GM12878 (cell line): ENCODE results near the gene FILIP1L. TPM values are rescaled to one million over a fixed set of nuclear protein-coding genes. Genes with fewer than 3 reads are reported as not detected.

Source experiments
- BRCA1 ChIP-seq: IDR thresholded peaks from 2 replicates; pipeline ENCODE4 v1.6.1; 2011; ENCODE audit warnings: low read depth, low read length, improper control_type of control experiment
- CEBPB ChIP-seq, 2 experiments: fragments of 150-350 bp in 1 of 2; IDR thresholded peaks; 2 replicates each; pipeline ENCODE4 v1.6.1; 2012 to 2014; ENCODE audit warnings: low read depth in 2 of 2, low read length in 2 of 2, borderline replicate concordance in 1 of 2, inconsistent platforms in 1 of 2
- EP300 ChIP-seq, 2 experiments: fragments of 150-350 bp in 1 of 2; IDR thresholded peaks; 2 replicates each; pipeline ENCODE4 v1.6.1; 2011 to 2012; ENCODE audit warnings: low read depth in 2 of 2, low read length in 2 of 2, borderline replicate concordance in 1 of 2, improper control_type of control experiment in 1 of 2, inconsistent platforms in 1 of 2; ENCODE audit not compliant: control insufficient read depth in 1 of 2
- FOS ChIP-seq: IDR thresholded peaks from 3 replicates; pipeline ENCODE4 v1.6.1; 2011; ENCODE audit warnings: borderline replicate concordance; ENCODE audit not compliant: insufficient read length; ENCODE audit errors: extremely low read depth
- KLF5 ChIP-seq: fragments of 450-650 bp; IDR thresholded peaks from 2 replicates; pipeline ENCODE4 v1.6.1; 2014; ENCODE audit warnings: mild to moderate bottlenecking; ENCODE audit not compliant: partially characterized antibody
- MEF2A ChIP-seq: IDR thresholded peaks from 2 replicates; pipeline ENCODE4 v1.6.1; 2011; ENCODE audit warnings: low read depth, mild to moderate bottlenecking, low read length, moderate library complexity; ENCODE audit not compliant: insufficient read depth
- NR2C2 ChIP-seq: IDR thresholded peaks from 2 replicates; pipeline ENCODE4 v1.6.1; 2011; ENCODE audit warnings: borderline replicate concordance, low read depth; ENCODE audit not compliant: control insufficient read depth, insufficient read length
- RELA ChIP-seq: fragments of 450-650 bp; IDR thresholded peaks from 2 replicates; pipeline ENCODE4 v1.8.0; 2014; ENCODE audit warnings: borderline replicate concordance; ENCODE audit not compliant: partially characterized antibody
- SPI1 ChIP-seq: IDR thresholded peaks from 2 replicates; pipeline ENCODE4 v1.6.1; 2011; ENCODE audit warnings: low read depth, mild to moderate bottlenecking, low read length, moderate library complexity, borderline replicate concordance; ENCODE audit not compliant: insufficient read depth
- SRF ChIP-seq, 2 experiments: IDR thresholded peaks; 2 replicates each; pipeline ENCODE4 v1.6.1; 2011; ENCODE audit warnings: low read depth in 2 of 2, low read length in 2 of 2, mild to moderate bottlenecking in 1 of 2, moderate library complexity in 1 of 2
- SUPT20H ChIP-seq: IDR thresholded peaks from 2 replicates; pipeline ENCODE4 v1.6.1; 2011; ENCODE audit warnings: low read depth, mild to moderate bottlenecking, low read length, moderate library complexity, borderline replicate concordance; ENCODE audit not compliant: control insufficient read depth
- TCF12 ChIP-seq: IDR thresholded peaks from 2 replicates; pipeline ENCODE4 v1.6.1; 2011; ENCODE audit warnings: low read depth, mild to moderate bottlenecking, low read length
- WRNIP1 ChIP-seq: IDR thresholded peaks from 2 replicates; pipeline ENCODE4 v1.6.1; 2011; ENCODE audit warnings: low read depth, low read length, improper control_type of control experiment, borderline replicate concordance
- polyA plus RNA-seq, 11 experiments: library from polyadenylated mRNA; depleted of rRNA in 4 of 11; unstranded in 6 of 11; stranded (reverse) in 5 of 11; fragments of >200 nt; fragmentation: Nextera tagmentation in 4 of 11; fragmentation: Illumina TruSeq in 1 of 11; extraction: Ambion mirVana in 4 of 11; extraction: Trizol in 1 of 11; gene quantifications; 1 replicate in 1 of 11; 2 replicates in 10 of 11; pipeline versions ENCODE4 v1.2.1 to v1.2.3, GENCODE V29; 2011 to 2016; ENCODE audit warnings: inconsistent platforms in 2 of 11, missing spikeins in 2 of 11, low read depth in 1 of 11
- total RNA-seq, 4 experiments: library from RNA; depleted of rRNA in 3 of 4; stranded (reverse); fragments of >200 nt in 3 of 4; fragmentation: Illumina TruSeq in 1 of 4; extraction: Trizol in 1 of 4; gene quantifications; 2 replicates each; pipeline versions ENCODE4 v1.2.1 to v1.2.3, GENCODE V29; 2013 to 2021
- TF ChIP-seq, protein P1 (sequence below), 3 experiments: IDR thresholded peaks in 2 of 3; conservative IDR thresholded peaks in 1 of 3; 2 replicates each; pipeline ENCODE4 v1.5.1; 2011; ENCODE audit warnings: low read depth in 3 of 3, low read length in 3 of 3, mild to moderate bottlenecking in 3 of 3, control low read depth in 2 of 3, moderate library complexity in 2 of 3, inconsistent platforms in 1 of 3, mixed read lengths in 1 of 3; ENCODE audit not compliant: control insufficient read depth in 2 of 3, insufficient read depth in 1 of 3; ENCODE audit errors: extremely low read depth in 1 of 3
- TF ChIP-seq, protein P2 (sequence below): fragments of 450-650 bp; IDR thresholded peaks from 2 replicates; pipeline ENCODE4 v1.6.1; 2017; ENCODE audit warnings: mild to moderate bottlenecking, low read depth, inconsistent platforms; ENCODE audit not compliant: poor library complexity, severe bottlenecking
- TF ChIP-seq, protein P3 (sequence below): fragments of 450-650 bp; formaldehyde crosslinking; IDR thresholded peaks from 2 replicates; pipeline ENCODE4 v1.5.0; 2022; ENCODE audit warnings: mild to moderate bottlenecking, missing genetic modification characterization
- TF ChIP-seq, protein P4 (sequence below): fragments of 150-350 bp; IDR thresholded peaks from 2 replicates; pipeline ENCODE4 v1.6.1; 2016; ENCODE audit warnings: low read depth, low read length

FILIP1L gene
- total and polyA plus RNA-seq, 10 of the 15 experiments (the other 5 are each of a cell fraction or from before 2014, with no cell fraction given): 0.24 to 6.1 (median 3.5) TPM

DNA sequence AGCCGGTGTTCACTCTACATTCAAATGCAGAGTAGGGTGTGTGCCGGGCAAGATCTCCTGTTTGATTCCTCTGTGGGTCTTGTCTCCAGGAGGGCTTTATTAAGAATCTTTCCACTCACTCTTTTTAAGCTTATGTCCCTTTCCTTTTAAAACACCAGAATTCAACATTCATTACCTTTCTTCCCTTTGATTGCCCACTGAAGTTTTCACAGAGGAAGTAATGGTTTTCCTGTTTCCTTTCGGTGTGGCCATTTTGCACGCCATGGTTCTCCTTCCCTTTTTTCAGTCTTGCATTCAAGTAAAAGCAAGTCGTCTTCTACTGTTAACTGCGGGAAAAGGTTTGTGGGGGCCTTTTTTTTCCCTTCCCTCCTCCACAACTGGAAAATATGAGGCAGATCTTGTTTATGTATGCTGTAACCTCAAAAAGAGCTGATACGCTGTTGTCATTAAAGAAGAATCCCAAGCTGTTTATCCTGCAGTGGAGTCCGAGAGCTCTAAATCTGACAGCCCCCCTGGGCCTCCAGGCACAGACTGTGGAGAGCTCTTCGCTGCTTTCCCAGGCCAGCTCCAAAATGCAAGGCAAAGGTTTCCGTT is 40.5 kb downstream of the FILIP1L start (continued):
- TF ChIP-seq, protein P1, sequence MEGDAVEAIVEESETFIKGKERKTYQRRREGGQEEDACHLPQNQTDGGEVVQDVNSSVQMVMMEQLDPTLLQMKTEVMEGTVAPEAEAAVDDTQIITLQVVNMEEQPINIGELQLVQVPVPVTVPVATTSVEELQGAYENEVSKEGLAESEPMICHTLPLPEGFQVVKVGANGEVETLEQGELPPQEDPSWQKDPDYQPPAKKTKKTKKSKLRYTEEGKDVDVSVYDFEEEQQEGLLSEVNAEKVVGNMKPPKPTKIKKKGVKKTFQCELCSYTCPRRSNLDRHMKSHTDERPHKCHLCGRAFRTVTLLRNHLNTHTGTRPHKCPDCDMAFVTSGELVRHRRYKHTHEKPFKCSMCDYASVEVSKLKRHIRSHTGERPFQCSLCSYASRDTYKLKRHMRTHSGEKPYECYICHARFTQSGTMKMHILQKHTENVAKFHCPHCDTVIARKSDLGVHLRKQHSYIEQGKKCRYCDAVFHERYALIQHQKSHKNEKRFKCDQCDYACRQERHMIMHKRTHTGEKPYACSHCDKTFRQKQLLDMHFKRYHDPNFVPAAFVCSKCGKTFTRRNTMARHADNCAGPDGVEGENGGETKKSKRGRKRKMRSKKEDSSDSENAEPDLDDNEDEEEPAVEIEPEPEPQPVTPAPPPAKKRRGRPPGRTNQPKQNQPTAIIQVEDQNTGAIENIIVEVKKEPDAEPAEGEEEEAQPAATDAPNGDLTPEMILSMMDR (IDR thresholded peaks at IDR 0.05 in 2 of 3, conservative IDR thresholded peaks at IDR 0.05 in 1 of 3; ENCODE audit: control insufficient read depth in 2 of 3, extremely low read depth in 1 of 3, insufficient read depth in 1 of 3, low read depth in 3 of 3, low read length in 3 of 3): no peak
- TF ChIP-seq, protein P2, sequence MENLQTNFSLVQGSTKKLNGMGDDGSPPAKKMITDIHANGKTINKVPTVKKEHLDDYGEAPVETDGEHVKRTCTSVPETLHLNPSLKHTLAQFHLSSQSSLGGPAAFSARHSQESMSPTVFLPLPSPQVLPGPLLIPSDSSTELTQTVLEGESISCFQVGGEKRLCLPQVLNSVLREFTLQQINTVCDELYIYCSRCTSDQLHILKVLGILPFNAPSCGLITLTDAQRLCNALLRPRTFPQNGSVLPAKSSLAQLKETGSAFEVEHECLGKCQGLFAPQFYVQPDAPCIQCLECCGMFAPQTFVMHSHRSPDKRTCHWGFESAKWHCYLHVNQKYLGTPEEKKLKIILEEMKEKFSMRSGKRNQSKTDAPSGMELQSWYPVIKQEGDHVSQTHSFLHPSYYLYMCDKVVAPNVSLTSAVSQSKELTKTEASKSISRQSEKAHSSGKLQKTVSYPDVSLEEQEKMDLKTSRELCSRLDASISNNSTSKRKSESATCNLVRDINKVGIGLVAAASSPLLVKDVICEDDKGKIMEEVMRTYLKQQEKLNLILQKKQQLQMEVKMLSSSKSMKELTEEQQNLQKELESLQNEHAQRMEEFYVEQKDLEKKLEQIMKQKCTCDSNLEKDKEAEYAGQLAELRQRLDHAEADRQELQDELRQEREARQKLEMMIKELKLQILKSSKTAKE: no peak
- TF ChIP-seq NR2C2: no peak
- peak; percentile 38; the same call in 1 of the 2 replicates for TF ChIP-seq SPI1
- TF ChIP-seq EP300 (IDR thresholded peaks at IDR 0.05; ENCODE audit: borderline replicate concordance in 1 of 2, control insufficient read depth in 1 of 2, low read depth in 2 of 2, low read length in 2 of 2): peak; percentile 14 to 39; a peak in 2 of 4 replicates
- TF ChIP-seq SUPT20H: no peak
- TF ChIP-seq KLF5: no peak
- TF ChIP-seq BRCA1: no peak
- TF ChIP-seq, protein P3, sequence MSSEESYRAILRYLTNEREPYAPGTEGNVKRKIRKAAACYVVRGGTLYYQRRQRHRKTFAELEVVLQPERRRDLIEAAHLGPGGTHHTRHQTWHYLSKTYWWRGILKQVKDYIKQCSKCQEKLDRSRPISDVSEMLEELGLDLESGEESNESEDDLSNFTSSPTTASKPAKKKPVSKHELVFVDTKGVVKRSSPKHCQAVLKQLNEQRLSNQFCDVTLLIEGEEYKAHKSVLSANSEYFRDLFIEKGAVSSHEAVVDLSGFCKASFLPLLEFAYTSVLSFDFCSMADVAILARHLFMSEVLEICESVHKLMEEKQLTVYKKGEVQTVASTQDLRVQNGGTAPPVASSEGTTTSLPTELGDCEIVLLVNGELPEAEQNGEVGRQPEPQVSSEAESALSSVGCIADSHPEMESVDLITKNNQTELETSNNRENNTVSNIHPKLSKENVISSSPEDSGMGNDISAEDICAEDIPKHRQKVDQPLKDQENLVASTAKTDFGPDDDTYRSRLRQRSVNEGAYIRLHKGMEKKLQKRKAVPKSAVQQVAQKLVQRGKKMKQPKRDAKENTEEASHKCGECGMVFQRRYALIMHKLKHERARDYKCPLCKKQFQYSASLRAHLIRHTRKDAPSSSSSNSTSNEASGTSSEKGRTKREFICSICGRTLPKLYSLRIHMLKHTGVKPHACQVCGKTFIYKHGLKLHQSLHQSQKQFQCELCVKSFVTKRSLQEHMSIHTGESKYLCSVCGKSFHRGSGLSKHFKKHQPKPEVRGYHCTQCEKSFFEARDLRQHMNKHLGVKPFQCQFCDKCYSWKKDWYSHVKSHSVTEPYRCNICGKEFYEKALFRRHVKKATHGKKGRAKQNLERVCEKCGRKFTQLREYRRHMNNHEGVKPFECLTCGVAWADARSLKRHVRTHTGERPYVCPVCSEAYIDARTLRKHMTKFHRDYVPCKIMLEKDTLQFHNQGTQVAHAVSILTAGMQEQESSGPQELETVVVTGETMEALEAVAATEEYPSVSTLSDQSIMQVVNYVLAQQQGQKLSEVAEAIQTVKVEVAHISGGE: no peak
- 0 out of 2 replicates have a peak, but pooled peaks have one; percentile 8 for TF ChIP-seq MEF2A
- TF ChIP-seq WRNIP1: no peak
- TF ChIP-seq, protein P4, sequence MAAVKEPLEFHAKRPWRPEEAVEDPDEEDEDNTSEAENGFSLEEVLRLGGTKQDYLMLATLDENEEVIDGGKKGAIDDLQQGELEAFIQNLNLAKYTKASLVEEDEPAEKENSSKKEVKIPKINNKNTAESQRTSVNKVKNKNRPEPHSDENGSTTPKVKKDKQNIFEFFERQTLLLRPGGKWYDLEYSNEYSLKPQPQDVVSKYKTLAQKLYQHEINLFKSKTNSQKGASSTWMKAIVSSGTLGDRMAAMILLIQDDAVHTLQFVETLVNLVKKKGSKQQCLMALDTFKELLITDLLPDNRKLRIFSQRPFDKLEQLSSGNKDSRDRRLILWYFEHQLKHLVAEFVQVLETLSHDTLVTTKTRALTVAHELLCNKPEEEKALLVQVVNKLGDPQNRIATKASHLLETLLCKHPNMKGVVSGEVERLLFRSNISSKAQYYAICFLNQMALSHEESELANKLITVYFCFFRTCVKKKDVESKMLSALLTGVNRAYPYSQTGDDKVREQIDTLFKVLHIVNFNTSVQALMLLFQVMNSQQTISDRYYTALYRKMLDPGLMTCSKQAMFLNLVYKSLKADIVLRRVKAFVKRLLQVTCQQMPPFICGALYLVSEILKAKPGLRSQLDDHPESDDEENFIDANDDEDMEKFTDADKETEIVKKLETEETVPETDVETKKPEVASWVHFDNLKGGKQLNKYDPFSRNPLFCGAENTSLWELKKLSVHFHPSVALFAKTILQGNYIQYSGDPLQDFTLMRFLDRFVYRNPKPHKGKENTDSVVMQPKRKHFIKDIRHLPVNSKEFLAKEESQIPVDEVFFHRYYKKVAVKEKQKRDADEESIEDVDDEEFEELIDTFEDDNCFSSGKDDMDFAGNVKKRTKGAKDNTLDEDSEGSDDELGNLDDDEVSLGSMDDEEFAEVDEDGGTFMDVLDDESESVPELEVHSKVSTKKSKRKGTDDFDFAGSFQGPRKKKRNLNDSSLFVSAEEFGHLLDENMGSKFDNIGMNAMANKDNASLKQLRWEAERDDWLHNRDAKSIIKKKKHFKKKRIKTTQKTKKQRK: no peak
- TF ChIP-seq SRF (IDR thresholded peaks at IDR 0.05; ENCODE audit: low read depth in 2 of 2, low read length in 2 of 2): no peak
- no peak for TF ChIP-seq RELA
- TF ChIP-seq CEBPB (IDR thresholded peaks at IDR 0.05; ENCODE audit: borderline replicate concordance in 1 of 2, low read depth in 2 of 2, low read length in 2 of 2): no peak
- TF ChIP-seq FOS: no peak
- TF ChIP-seq TCF12: no peak
